NCI-H1417 treated with DMSO at 0.1 percent for 48 hours (cell line): Measurements from ENCODE around the gene FAM76A.
"Not testable (repeated sequence)": the region's sequence is repeated elsewhere in the genome, so short reads cannot be mapped to it uniquely, and the experiment has no call there.

Source experiments
- DNase-seq: peaks from one replicate; lab custom pipeline; 2025; lab: John Stamatoyannopoulos, UW

The FAM76A gene

GRCh38 chr1:27778056-27778455 is 52.3 kb downstream of the FAM76A start:
- DNase-seq = no peak

- DNase-seq = no peak
Observed at GRCh38 chr1:27779122-27779521, 53.4 kb downstream of the FAM76A start.

DNA sequence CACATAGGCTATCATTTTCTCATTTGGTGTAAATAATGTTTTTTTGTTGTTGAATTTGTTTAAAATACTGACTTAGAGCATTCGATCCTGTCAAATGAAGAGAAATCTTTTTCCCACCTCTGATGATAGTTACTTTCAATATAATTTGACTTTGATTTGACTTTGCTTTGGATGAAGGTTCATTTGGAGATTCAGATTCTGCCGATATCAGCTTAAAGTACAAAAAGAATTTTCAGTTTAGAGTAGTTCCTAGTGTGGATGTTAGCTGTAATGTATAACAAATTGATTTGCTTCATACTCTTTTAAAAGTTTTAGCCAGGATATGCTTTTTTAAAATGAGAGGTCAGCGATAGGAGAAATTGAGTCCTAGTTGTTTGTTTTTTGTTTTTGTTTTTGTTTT is 57.2 kb downstream of the FAM76A start:
- no peak for DNase-seq

GRCh38 chr1:27784700-27785099 is 58.9 kb downstream of the FAM76A start:
- DNase-seq = no peak

DNA sequence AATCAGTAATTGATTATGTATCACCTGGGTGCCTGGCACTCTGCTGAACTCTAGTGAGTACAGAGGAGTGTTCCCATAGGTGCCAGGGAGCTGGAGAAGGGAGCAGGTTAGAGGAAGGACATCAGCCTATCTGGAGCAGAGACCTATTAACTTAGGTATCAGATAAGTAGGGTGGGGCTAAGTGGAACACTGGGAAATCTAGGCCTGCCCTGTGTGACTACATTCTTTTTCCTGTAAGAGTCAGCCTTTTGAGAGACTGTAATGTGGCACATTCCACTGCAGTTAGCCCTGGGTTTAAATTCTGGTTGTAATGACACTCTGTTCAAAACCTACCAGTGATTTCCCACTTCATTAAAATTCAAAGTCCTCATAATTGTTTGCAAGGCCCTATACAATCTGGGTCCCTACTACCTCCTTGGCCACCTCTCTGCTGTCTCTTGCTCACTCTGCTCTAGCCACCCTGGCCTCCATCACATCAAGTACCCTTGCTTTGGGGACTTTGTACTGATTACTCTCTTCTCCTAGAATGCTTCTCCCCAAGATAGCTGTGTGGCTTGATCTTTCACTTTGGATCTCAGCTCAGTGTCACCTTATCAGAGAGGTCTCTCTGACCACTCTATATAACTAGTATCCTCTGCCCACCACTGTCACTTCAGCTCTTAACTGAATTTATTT is 60.2 kb downstream of the FAM76A start:
- no peak for DNase-seq

DNA sequence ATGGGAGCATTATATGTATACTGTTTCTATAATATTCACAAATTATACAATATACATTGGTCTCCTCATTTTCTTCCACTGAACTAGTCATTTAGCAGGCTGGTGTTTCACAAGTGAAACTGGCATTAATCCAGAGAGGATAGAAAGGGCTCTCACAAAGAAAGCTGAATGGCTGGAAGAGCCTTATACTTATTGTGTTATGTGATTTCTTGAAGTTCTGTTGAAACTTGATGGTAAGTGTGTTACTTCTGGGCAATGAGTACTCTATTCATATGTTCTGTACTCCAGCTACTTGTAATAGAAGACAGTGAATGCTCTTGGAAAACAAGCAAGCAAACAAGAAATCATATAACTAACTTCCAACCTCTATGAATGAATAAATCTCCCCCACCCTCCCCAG is 62.1 kb downstream of the FAM76A start:
- DNase-seq = no peak

- DNase-seq = no peak
Observed at GRCh38 chr1:27789540-27790041, 63.8 kb downstream of the FAM76A start.

DNA sequence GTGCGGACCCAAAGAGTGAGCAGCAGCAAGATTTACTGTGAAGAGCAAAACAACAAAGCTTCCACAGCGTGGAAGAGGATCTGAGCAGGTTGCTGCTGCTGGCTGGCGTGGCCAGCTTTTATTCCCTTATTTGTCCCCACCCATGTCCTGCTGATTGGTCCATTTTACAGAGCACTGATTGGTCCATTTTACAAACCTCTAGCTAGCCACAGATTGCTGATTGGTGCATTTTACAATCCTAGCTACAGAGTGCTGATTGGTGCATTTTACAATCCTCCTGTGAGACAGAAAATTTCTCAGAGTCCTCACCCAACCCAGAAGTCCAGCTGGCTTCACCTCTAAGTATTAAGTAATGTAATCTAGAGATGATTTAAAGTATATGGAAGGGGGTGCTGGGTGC is 64.5 kb downstream of the FAM76A start:
- DNase-seq = not testable (repeated sequence)

DNA sequence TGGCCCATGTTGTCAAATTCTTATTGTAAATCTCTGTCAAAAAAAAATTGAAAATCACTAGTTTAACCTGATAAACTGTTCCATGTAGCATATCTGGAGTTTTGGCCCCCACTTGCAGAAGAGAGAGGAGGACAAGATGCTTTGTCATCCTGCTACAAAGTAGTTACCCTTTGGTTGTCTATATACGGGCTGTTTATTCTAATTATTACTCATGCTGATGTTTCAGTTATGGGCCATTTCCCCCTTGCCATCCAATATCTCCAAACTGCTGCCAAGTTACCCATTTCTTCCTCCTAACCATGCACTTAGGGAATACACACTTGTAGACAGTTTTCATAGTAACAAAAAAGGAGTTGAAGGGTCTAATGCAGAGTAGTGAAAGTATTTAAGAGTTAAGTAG is 69.8 kb downstream of the FAM76A start:
- DNase-seq = no peak

DNA sequence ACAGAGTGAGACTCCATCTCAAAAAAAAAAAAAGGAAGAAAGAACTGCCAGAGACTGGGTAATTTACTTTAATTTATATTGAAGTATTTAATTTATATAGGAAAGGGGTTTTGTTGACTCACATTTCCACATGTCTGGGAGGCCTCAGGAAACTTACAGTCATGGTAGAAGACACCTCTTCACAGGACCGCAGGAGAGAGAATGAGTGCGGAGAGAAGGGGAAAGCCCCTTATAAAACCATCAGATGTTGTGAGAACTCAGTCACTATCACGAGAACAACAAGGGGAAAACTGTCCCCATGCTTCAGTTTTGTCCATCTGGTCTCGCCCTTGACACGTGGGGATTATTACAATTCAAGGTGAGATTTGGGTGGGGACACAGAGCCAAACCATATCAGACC is 79.0 kb downstream of the FAM76A start:
- no peak for DNase-seq

GRCh38 chr1:27806758-27807157 is 81.0 kb downstream of the FAM76A start:
- no peak for DNase-seq

- DNase-seq = no peak
Observed at GRCh38 chr1:27807385-27807784, 81.6 kb downstream of the FAM76A start.

GRCh38 chr1:27808131-27808530 is 82.4 kb downstream of the FAM76A start:
- not testable (repeated sequence) for DNase-seq

DNA sequence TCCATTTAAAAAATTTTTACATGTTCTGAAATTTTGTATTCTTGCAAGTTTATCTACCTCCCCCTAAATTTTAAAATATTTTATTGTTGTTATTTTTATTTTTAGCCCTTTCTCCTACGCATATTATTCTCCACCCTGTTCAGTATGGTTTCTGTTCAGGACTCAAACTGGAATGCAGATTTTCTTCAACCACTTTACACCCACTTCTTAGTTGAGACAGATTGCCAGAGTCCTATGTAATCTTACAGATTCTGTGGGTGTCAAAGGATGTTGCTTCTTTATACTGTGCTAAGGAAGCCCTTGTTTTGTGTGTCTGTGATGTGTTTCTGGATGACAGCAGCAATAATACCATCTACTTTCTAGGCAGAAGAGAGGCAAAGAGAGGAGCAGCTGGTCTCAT is 84.1 kb downstream of the FAM76A start:
- no peak for DNase-seq

DNA sequence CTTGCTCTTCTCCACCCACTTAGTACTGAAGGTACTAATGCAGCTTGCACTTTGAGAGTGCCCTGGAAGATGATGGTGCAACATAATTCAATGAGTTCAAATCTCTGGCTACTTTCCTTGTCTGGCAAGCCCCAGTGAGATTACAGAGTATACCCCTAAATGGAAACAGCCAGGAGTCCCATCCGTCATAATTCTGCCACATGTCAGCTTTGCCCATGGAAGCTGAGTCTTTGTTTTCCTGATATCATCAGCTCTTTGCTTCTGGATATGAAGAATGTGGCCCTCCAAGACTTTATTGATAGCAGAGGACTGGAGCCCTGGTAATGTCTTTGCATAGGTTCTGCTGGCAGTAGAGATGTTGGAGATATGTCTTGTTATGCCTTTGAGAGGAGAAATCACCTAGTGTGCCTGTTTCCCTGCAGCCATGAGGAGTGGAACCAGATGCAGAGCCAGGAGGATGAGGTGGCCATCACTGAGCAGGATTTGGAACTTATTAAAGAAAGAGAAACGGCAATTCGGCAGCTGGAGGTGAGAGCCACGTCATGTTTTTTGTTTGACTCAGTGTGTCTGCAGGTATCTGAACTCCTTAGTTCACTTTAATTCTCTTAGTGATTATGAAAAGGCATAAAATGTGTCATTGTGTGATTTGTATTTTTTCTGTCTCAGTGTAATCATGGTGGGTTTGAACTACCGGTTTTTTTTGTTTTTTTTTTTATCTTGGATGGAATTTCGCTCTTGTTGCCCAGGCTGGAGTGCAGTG is 86.2 kb downstream of the FAM76A start:
- no peak for DNase-seq
